ENCODE measurements around the gene GNG4.

Gene GNG4

DNA sequence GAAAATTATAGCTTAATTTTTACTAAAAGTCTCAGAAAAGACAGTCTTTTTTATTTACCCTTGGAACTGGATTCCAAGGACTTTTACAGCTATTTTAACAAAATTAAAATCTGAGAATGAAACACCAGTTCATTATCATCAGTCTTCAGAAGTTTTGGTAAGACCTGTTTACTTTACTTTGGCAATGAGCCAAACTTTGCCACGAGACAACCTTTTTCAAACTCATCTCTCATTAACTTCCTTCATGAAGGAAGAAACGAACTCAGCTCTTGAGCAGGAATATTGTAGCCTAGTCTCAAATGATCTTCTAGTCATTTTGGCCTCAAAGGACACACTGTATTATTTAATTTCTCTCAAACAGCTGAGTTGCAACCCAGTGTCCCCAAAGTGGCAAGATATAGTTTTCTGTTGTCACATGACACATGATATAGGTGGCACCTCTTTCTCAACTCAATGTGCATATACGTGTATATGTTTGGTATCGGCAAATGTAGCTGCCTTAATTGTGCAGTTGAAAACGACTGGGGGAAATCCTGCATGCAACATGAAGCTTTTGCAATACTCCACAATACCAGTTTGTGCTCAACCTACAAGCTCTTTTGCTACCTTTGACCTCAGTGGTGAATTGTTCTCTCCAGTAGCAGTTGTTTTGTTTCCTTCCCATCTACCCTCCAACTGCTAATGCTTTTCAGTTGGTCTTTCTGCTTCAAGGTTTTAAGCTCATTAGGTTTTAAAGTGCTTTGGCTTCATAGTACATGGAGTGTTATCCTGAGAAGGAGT, 8.4 kb upstream of the GNG4 start:
- Histone ChIP-seq H3K4me1 (ENCODE audit: low read length) (no peaks in the 10 kb centered on the region), H3K9me3 (ENCODE audit: insufficient read depth, low read length) (no peaks in the 10 kb centered on the region), H3K9ac (ENCODE audit: low read length) (no peak overlapping the region), H3K27ac (ENCODE audit: low read length) (no peak overlapping the region), H2AFZ (ENCODE audit: low read depth, low read length) (no peak overlapping the region), H3K4me3 (ENCODE audit: low read length) (no peak overlapping the region), H3K27me3 (ENCODE audit: low read depth, low read length) (peaks cover 11% of the 10 kb centered on the region; the same call in 1 of the 2 replicates), H3K79me2 (ENCODE audit: low read length) (no peaks in the 10 kb centered on the region), H4K20me1 (ENCODE audit: insufficient read depth, low read length) (no peaks in the 10 kb centered on the region), H3K36me3 (replicated peaks; ENCODE audit: low read depth, low read length) (no peaks in the 10 kb centered on the region), H3K4me2 (ENCODE audit: low read length) (no peak overlapping the region)
- no peak for TF ChIP-seq EZH2phosphoT487 (IDR thresholded peaks at IDR 0.05; ENCODE audit: low read depth)
- TF ChIP-seq, protein P1, sequence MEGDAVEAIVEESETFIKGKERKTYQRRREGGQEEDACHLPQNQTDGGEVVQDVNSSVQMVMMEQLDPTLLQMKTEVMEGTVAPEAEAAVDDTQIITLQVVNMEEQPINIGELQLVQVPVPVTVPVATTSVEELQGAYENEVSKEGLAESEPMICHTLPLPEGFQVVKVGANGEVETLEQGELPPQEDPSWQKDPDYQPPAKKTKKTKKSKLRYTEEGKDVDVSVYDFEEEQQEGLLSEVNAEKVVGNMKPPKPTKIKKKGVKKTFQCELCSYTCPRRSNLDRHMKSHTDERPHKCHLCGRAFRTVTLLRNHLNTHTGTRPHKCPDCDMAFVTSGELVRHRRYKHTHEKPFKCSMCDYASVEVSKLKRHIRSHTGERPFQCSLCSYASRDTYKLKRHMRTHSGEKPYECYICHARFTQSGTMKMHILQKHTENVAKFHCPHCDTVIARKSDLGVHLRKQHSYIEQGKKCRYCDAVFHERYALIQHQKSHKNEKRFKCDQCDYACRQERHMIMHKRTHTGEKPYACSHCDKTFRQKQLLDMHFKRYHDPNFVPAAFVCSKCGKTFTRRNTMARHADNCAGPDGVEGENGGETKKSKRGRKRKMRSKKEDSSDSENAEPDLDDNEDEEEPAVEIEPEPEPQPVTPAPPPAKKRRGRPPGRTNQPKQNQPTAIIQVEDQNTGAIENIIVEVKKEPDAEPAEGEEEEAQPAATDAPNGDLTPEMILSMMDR (IDR thresholded peaks at IDR 0.05; ENCODE audit: low read depth, low read length) = no peak

DNA sequence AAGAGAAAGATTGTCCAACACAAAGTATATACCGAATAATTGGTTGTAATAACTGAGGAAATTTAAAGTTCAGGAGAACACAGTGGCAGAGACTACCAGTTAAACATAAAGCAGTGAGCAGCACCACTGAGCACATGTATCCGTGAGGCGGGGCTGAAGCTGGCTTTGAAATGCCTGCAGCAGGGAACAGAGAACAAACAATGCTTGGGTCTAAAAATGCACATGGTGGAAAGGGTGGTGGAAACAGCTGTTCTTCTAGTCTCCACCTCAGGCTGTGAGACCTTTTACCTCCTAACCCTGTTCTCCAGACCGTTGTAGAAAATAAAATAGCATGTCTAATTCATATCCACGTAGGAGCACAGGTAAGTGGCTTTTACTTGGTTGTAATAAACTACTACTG, 7.7 kb upstream of the GNG4 start:
- H3K4me1 ChIP-seq (ENCODE audit: low read length) = no peaks in the 10 kb centered on the region
- H3K27ac ChIP-seq (ENCODE audit: low read length) = no peak overlapping the region
- H3K36me3 ChIP-seq (replicated peaks; ENCODE audit: low read depth, low read length) = no peaks in the 10 kb centered on the region
- TF ChIP-seq EZH2phosphoT487 (IDR thresholded peaks at IDR 0.05; ENCODE audit: low read depth) = no peak
- TF ChIP-seq, protein P1 (IDR thresholded peaks at IDR 0.05; ENCODE audit: low read depth, low read length) = no peak
- no peaks in the 10 kb centered on the region for H4K20me1 ChIP-seq (ENCODE audit: insufficient read depth, low read length)
- H3K79me2 ChIP-seq (ENCODE audit: low read length) = no peaks in the 10 kb centered on the region
- no peak overlapping the region for H3K9ac ChIP-seq (ENCODE audit: low read length)
- H3K4me2 ChIP-seq (ENCODE audit: low read length) = no peak overlapping the region
- H3K27me3 ChIP-seq (ENCODE audit: low read depth, low read length) = peaks cover 11% of the 10 kb centered on the region; the same call in 1 of the 2 replicates
- H3K9me3 ChIP-seq (ENCODE audit: insufficient read depth, low read length) = no peaks in the 10 kb centered on the region
- H3K4me3 ChIP-seq (ENCODE audit: low read length) = no peak overlapping the region
- H2AFZ ChIP-seq (ENCODE audit: low read depth, low read length) = no peak overlapping the region

DNA sequence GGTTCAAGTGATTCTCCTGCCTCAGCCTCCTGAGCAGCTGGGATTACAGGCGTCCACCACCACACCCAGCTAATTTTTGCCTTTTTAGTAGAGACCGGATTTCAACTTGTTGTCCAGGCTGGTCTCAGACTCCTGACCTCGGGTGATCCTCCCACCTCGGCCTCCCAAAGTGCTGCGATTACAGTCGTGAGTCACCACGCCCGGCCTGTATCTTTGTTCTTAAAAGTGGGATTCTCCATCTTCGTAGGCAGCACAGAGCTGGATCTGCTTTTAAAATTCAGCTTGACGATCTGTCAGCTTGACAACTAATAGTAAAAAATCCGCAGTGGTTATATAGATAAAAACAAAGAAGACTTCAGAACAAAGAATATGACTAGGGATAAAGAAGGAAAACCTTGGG, 2.8 kb upstream of the GNG4 start:
- Histone ChIP-seq H3K9ac (ENCODE audit: low read length) (no peak overlapping the region), H3K27me3 (ENCODE audit: low read depth, low read length) (peaks cover 15% of the 10 kb centered on the region; the same call in 1 of the 2 replicates), H3K79me2 (ENCODE audit: low read length) (no peaks in the 10 kb centered on the region), H3K36me3 (replicated peaks; ENCODE audit: low read depth, low read length) (no peaks in the 10 kb centered on the region), H3K4me3 (ENCODE audit: low read length) (no peak overlapping the region), H2AFZ (ENCODE audit: low read depth, low read length) (no peak overlapping the region), H3K4me1 (ENCODE audit: low read length) (no peaks in the 10 kb centered on the region), H4K20me1 (ENCODE audit: insufficient read depth, low read length) (no peaks in the 10 kb centered on the region), H3K27ac (ENCODE audit: low read length) (no peak overlapping the region), H3K4me2 (ENCODE audit: low read length) (no peak overlapping the region), H3K9me3 (ENCODE audit: insufficient read depth, low read length) (no peaks in the 10 kb centered on the region)
- no peak for TF ChIP-seq EZH2phosphoT487 (IDR thresholded peaks at IDR 0.05; ENCODE audit: low read depth)
- TF ChIP-seq, protein P1 (IDR thresholded peaks at IDR 0.05; ENCODE audit: low read depth, low read length) = no peak

DNA sequence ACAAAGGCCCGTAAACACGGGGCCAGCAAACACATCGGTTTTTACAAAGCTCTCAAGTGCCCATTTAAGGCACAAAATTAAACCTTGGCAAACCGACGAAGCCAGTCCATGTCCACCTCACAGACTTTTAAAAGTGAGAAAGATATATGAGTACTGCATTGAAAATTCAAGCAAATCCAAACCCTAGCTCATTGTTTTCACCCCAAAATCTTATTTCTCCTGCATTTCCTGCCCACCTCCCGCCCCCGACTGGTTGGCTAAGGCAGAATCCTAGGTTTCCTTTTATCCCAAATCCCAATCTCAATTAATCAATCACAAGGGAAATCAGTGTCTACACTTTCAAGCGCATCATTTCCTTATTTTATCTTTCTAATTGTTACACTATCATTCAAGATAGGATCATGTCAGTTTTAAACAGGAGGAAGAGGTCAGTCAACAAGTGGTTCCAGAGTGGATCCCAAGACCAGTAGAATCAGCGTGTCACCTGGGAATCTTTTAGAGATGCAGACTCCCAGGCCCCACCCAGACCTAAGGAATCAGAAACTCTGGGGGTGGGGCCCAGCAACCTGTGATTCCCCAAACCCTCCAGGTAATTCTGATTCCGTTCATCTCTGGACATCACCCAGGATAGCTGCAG, 1.7 kb upstream of the GNG4 start:
- TF ChIP-seq, protein P1 (IDR thresholded peaks at IDR 0.05; ENCODE audit: low read depth, low read length) = no peak
- TF ChIP-seq EZH2phosphoT487 (IDR thresholded peaks at IDR 0.05; ENCODE audit: low read depth) = no peak
- Histone ChIP-seq H3K27ac (ENCODE audit: low read length) (no peak overlapping the region), H3K9ac (ENCODE audit: low read length) (no peak overlapping the region), H3K36me3 (replicated peaks; ENCODE audit: low read depth, low read length) (no peaks in the 10 kb centered on the region), H3K4me2 (ENCODE audit: low read length) (no peak overlapping the region), H2AFZ (ENCODE audit: low read depth, low read length) (no peak overlapping the region), H3K4me1 (ENCODE audit: low read length) (no peaks in the 10 kb centered on the region), H3K27me3 (ENCODE audit: low read depth, low read length) (peaks cover 18% of the 10 kb centered on the region; the same call in 1 of the 2 replicates), H4K20me1 (ENCODE audit: insufficient read depth, low read length) (no peaks in the 10 kb centered on the region), H3K79me2 (ENCODE audit: low read length) (no peaks in the 10 kb centered on the region), H3K4me3 (ENCODE audit: low read length) (no peak overlapping the region), H3K9me3 (ENCODE audit: insufficient read depth, low read length) (no peaks in the 10 kb centered on the region)

Data from OCI-LY3 (cell line).